Heart left ventricle (tissue), 13 donors: Measurements from ENCODE around the gene UNC50.

Experiments used
- POLR2A ChIP-seq, 2 donors: fragments of 450-650 bp; IDR thresholded peaks; one replicate each; pipeline ENCODE4 v1.6.1; 2017; ENCODE audit warnings: antibody characterized with exemption in 2 of 2, mild to moderate bottlenecking in 2 of 2, moderate library complexity in 2 of 2
- TF ChIP-seq, protein P1 (sequence below), 12 donors: fragments of 200-600 bp; sonication (generic) in 4 of 12; IDR thresholded peaks; one replicate each; pipeline versions ENCODE4 v1.5.0 to v1.8.0; 2018 to 2022; ENCODE audit warnings: antibody characterized with exemption in 12 of 12, mild to moderate bottlenecking in 5 of 12
- donor health status: ischemic (EF 13 %, LVEDD 7.1; RV severe dilation, severe dysfunction).
- donor health status: DM: no; HTN: yes; CAD: no.
- donor health status: DM: no; HTN: no; CAD: no.
- donor health status: ischemic (EF 25% LVEDD 6.9; RV normal size, moderate dysfunction).
- donor health status: ischemic (EF 25% LVEDD 5.7; RV mildly dilated, moderate dysfunction).
- donor health status: ischemic (EF 35%, LVEDD 5.7; RV mildly dilated, moderate dysfunction).
- donor health status: nonischemic (EF 11% LVEDD 7.7; RV severe dilation, severe dysfunction).
- donor health status: DM: yes; HTN: yes; CAD: no.
- donor health status: PGD.
- donor health status: ischemic (EF 29% LVEDD 5.4; RV normal size, mild dysfunction).
- donor health status: nonischemic (EF 23%, LVEDD 6.1; RV moderate dilation, normal function).

GRCh38 chr2:98647636-98648035, 39.2 kb downstream of the UNC50 start:
- TF ChIP-seq, protein P1, sequence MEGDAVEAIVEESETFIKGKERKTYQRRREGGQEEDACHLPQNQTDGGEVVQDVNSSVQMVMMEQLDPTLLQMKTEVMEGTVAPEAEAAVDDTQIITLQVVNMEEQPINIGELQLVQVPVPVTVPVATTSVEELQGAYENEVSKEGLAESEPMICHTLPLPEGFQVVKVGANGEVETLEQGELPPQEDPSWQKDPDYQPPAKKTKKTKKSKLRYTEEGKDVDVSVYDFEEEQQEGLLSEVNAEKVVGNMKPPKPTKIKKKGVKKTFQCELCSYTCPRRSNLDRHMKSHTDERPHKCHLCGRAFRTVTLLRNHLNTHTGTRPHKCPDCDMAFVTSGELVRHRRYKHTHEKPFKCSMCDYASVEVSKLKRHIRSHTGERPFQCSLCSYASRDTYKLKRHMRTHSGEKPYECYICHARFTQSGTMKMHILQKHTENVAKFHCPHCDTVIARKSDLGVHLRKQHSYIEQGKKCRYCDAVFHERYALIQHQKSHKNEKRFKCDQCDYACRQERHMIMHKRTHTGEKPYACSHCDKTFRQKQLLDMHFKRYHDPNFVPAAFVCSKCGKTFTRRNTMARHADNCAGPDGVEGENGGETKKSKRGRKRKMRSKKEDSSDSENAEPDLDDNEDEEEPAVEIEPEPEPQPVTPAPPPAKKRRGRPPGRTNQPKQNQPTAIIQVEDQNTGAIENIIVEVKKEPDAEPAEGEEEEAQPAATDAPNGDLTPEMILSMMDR (IDR thresholded peaks at IDR 0.05) = no peak
- TF ChIP-seq POLR2A (IDR thresholded peaks at IDR 0.05) = no peak
